Fibroblast of peridontal ligament (primary cell): Measurements from ENCODE around the gene PCDHB14.
"Not testable (repeated sequence)": the region's sequence is repeated elsewhere in the genome, so short reads cannot be mapped to it uniquely, and the experiment has no call there.

ENCODE experiments used
- DNase-seq: peaks from one replicate; pipeline ENCODE4 v3.0.0-alpha.2; 2010; ENCODE audit errors: extremely low read depth

Gene PCDHB14

DNA sequence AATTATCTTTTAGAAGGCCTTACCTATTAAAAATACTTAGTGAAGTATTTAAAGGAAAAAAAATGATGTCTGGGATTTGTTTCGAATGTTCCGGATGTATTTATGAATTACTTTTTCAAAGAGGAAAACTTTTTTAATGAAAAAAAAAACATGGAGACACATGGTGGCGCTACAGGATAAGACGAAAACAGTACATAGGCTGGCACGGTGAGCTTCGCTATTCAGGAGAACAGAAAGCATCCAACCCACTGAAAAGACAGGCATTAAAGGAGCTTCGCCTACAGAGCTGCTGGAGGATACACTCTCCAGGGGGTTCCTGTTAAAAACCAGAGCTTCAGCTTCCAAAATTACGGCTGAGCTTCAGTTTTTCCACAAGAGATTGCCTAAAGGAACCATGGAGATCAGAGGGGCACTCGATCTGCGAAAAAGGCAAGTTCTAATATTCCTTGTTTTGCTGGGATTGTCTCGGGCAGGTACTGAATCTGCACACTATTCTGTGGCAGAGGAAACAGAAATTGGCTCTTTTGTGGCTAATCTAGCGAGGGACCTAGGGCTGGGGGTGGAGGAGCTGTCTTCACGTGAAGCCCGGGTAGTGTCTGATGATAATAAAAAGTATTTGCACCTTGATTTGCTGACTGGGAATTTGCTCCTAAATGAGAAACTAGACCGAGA, at the start of gene PCDHB14:
PCDHB14 (plus strand) TSS at position 232 of the 672 bp plus-strand sequence; CDS start at position 395, 163 bp downstream.
- peak; percentile 45 for DNase-seq

DNA sequence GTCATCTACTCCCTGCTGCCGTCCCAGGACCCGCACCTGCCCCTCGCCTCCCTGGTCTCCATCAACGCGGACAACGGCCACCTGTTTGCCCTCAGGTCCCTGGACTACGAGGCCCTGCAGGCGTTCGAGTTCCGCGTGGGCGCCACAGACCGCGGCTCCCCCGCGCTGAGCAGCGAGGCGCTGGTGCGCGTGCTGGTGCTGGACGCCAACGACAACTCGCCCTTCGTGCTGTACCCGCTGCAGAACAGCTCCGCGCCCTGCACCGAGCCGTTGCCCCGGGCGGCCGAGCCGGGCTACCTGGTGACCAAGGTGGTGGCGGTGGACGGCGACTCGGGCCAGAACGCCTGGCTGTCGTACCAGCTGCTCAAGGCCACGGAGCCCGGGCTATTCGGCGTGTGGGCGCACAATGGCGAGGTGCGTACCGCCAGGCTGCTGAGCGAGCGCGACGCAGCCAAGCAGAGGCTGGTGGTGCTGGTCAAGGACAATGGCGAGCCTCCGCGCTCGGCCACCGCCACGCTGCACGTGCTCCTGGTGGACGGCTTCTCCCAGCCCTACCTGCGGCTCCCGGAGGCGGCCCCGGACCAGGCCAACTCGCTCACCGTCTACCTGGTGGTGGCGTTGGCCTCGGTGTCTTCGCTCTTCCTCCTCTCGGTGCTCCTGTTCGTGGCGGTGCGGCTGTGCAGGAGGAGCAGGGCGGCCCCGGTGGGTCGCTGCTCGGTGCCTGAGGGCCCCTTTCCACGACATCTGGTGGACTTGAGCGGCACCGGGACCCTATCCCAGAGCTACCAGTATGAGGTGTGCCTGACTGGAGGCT, 48.6 kb upstream of the PCDHB14 start:
- not testable (repeated sequence) for DNase-seq

DNA sequence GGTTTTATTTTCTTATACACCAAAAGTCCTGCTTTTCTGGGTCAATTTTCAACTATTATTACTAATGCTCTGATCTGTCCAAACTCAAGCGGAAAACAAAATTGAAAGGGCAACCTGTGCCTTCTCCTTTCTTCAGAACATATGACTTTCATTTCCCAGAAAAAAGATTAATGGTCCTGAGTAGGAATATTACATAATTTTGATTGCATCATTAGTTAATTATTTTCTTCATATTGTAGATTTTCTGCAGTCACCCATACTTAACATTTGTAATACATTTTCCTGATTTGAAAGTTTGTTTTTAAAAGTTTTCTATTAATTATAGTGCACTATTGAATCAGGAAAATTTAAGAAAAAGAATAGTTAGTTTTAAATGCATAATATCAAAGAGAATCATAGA, 47.2 kb upstream of the PCDHB14 start:
- DNase-seq: no peak

DNA sequence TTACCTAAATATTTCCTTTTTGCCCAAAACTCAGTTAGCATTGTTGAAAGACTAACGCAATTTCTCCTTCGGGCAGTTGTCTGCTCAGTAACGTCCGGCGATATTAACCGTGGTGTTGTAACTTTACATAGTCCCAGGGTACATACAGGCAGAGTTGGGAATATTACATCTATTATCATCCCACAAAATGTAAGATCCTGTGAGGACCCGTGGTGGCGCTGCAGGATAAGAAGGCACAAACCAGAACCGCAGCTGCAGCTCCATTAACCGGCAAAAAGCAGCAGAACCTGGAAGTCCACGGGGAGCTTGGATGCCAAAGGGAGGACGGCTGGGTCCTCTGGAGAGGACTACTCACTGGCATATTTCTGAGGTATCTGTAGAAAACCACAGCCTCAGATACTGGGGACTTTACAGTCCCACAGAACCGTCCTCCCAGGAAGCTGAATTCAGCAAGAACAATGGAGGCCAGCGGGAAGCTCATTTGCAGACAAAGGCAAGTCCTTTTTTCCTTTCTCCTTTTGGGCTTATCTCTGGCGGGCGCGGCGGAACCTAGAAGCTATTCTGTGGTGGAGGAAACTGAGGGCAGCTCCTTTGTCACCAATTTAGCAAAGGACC, 45.5 kb upstream of the PCDHB14 start, which contains the start of gene PCDHB8:
PCDHB8 (plus strand) TSS at position 214 of the 615 bp plus-strand sequence; CDS start at position 459, 245 bp downstream.
- not testable (repeated sequence) for DNase-seq

DNA sequence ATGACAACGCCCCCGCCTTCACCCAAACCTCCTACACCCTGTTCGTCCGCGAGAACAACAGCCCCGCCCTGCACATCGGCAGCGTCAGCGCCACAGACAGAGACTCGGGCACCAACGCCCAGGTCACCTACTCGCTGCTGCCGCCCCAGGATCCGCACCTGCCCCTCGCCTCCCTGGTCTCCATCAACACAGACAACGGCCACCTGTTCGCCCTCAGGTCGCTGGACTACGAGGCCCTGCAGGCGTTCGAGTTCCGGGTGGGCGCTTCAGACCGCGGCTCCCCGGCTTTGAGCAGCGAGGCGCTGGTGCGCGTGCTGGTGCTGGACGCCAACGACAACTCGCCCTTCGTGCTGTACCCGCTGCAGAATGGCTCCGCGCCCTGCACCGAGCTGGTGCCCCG, 43.8 kb upstream of the PCDHB14 start:
- DNase-seq: not testable (repeated sequence)

DNA sequence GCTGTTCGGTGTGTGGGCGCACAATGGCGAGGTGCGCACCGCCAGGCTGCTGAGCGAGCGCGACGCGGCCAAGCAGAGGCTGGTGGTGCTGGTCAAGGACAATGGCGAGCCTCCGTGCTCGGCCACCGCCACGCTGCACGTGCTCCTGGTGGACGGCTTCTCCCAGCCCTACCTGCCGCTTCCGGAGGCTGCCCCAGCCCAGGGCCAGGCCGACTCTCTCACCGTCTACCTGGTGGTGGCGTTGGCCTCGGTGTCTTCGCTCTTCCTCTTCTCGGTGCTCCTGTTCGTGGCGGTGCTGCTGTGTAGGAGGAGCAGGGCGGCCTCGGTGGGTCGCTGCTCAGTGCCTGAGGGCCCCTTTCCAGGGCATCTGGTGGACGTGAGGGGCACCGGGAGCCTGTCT, 43.3 kb upstream of the PCDHB14 start:
- DNase-seq: not testable (repeated sequence)

DNA sequence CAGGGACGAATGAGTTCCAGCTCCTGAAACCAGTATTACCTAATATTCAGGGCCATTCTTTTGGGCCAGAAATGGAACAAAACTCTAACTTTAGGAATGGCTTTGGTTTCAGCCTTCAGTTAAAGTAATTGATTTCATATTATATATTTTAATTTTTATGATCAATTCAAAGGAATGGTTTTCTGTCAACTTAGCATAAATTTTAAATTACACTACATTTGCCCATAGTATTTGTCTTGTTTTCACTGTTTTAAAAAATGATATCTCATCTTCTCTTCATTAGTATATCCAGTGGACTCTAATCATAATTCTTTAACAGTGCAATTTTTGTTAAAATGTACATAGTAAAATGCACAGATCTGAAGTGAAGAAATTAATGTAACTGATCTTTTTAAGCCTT, 42.8 kb upstream of the PCDHB14 start:
- no peak for DNase-seq

DNA sequence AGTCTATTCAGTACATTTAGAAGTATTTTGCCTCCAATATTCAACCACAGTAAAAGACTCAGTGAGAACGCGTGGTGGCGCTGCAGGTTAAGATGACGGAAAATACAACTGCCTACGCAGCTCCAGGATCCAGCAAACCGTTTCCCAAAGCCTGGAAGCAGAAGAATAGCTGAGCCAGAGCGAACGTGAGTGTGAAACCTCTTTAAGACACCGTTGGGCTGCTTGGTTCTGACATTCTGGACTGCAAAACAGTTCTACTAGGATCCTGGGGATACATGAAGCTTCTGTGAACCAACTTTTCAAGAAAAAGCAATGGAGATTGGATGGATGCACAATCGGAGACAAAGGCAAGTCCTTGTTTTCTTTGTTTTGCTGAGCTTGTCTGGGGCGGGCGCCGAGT, 40.9 kb upstream of the PCDHB14 start, which contains the start of gene PCDHB16:
PCDHB16 (plus strand) TSS at position 140 of the 400 bp plus-strand sequence; CDS start at position 313, 173 bp downstream.
- DNase-seq: peak; percentile 35

DNA sequence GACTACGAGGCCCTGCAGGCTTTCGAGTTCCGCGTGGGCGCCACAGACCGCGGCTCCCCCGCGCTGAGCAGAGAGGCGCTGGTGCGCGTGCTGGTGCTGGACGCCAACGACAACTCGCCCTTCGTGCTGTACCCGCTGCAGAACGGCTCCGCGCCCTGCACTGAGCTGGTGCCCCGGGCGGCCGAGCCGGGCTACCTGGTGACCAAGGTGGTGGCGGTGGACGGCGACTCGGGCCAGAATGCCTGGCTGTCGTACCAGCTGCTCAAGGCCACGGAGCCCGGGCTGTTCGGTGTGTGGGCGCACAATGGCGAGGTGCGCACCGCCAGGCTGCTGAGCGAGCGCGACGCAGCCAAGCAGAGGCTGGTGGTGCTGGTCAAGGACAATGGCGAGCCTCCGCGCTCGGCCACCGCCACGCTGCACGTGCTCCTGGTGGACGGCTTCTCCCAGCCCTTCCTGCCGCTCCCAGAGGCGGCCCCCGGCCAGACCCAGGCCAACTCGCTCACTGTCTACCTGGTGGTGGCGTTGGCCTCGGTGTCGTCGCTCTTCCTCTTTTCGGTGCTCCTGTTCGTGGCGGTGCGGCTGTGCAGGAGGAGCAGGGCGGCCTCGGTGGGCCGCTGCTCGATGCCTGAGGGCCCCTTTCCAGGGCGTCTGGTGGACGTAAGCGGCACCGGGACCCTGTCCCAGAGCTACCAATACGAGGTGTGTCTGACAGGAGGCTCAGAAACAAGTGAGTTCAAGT, 38.9 kb upstream of the PCDHB14 start:
- DNase-seq: not testable (repeated sequence)

DNA sequence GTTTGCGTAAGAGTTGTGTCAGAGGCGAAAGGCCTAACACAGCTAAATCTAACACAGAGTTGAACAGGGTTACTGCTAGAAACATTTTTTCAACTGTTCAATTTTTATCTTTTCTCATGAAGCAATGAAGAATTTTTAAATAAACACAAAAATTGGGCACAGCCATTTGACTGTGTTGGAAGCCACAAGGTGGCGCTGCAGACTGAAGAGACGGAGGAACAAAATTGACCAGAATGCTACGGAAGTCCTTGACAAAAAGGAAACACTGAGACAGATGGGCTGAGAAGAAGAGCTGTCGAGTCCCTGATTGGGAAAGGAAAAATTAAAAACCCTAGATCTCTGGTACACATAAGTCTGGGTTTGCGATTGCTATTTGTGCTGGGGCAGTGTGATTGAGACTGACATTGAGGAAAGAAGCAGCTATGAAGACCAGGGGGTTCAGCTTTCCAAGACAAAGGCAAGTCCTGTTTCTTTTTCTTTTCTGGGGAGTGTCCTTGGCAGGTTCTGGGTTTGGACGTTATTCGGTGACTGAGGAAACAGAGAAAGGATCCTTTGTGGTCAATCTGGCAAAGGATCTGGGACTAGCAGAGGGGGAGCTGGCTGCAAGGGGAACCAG, 36.1 kb upstream of the PCDHB14 start, which contains the start of gene PCDHB9:
PCDHB9 (plus strand) TSS at position 265 of the 616 bp plus-strand sequence; CDS start at position 423, 158 bp downstream.
- peak; percentile 6 for DNase-seq

DNA sequence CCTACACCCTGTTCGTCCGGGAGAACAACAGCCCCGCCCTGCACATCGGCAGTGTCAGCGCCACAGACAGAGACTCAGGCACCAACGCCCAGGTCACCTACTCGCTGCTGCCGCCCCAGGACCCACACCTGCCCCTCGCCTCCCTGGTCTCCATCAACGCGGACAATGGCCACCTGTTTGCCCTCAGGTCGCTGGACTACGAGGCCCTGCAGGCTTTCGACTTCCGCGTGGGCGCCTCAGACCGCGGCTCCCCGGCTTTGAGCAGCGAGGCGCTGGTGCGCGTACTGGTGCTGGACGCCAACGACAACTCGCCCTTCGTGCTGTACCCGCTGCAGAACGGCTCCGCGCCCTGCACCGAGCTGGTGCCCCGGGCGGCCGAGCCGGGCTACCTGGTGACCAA, 34.5 kb upstream of the PCDHB14 start:
- not testable (repeated sequence) for DNase-seq

DNA sequence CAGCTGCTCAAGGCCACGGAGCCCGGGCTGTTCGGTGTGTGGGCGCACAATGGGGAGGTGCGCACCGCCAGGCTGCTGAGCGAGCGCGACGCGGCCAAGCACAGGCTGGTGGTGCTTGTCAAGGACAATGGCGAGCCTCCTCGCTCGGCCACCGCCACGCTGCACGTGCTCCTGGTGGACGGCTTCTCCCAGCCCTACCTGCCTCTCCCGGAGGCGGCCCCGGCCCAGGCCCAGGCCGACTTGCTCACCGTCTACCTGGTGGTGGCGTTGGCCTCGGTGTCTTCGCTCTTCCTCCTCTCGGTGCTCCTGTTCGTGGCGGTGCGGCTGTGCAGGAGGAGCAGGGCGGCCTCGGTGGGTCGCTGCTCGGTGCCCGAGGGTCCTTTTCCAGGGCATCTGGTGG, 34.0 kb upstream of the PCDHB14 start:
- not testable (repeated sequence) for DNase-seq

DNA sequence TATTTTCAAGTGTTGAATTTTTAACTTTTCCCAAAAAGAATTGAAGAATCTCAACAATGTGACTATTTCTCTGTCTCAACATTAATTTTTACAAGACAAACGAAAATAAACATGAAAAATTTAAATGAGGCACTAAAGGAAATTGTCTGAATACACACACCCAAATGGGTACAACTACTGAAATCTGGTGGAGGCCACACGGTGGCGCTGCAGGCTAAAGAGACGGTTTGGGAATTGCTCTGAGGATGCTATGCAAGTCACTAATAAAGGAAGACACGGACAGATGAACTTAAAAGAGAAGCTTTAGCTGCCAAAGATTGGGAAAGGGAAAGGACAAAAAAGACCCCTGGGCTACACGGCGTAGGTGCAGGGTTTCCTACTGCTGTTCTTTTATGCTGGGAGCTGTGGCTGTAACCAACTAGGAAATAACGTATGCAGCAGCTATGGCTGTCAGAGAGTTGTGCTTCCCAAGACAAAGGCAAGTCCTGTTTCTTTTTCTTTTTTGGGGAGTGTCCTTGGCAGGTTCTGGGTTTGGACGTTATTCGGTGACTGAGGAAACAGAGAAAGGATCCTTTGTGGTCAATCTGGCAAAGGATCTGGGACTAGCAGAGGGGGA, 30.9 kb upstream of the PCDHB14 start, which contains the start of gene PCDHB10:
PCDHB10 (plus strand) TSS at position 244 of the 616 bp plus-strand sequence; CDS start at position 444, 200 bp downstream.
- peak; percentile 6 for DNase-seq

DNA sequence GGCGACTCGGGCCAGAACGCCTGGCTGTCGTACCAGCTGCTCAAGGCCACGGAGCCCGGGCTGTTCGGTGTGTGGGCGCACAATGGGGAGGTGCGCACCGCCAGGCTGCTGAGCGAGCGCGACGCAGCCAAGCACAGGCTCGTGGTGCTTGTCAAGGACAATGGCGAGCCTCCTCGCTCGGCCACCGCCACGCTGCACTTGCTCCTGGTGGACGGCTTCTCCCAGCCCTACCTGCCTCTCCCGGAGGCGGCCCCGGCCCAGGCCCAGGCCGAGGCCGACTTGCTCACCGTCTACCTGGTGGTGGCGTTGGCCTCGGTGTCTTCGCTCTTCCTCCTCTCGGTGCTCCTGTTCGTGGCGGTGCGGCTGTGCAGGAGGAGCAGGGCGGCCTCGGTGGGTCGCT, 28.8 kb upstream of the PCDHB14 start:
- DNase-seq: not testable (repeated sequence)

DNA sequence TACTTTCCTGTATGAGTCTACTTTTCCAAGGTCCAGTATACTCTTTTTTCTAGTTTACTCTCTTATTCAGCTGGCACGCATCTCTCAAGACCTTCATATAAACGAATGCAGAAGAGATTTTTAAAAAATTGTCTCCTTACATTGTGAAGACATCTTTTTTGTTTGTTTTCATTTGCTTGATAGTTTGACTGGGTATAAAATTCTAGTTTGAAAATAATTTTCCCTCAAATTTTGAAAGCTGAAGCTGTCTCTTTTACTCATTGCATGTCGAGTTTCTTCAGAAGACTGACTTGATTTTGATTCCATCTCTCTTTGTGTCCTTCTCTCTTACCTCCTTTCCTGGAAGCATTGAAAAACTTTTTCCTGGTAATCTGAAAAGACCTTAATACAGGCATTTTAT, 26.8 kb upstream of the PCDHB14 start:
- no peak for DNase-seq

DNA sequence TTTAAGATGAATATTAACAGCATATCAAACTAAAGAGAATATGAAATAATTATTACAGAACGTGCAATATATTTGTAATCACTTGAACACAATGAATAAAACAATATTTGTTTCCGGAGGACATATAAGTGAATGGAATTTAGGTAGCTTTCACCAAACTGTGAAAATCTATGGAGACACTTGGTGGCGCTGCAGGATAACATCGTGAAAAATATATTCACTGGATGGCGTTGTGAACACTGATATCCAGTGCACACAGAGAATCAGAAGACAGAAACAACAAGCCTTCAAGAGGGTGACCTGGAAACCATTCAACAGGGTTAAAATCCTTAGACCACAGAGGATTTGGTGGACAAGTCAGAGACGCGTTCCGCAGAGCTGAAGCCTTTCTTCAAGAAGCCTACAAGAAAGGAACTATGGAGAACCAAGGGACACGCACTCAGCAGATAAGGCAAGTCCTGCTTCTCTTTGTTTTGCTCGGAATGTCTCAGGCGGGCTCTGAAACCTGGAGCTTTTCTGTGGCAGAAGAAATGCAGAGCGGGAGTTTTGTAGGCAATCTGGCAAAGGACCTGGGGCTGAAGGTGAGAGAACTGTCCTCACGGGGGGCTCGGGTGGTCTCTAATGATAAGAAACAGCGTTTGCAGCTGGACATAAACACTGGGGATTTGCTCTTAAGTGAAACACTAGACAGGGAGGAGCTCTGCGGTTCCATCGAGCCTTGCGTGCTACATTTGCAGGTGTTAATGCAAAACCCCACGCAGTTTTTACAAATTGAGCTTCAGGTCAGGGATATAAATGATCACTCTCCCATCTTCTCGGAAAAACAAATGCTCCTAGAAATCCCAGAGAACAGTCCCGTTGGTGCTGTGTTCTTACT, 23.5 kb upstream of the PCDHB14 start, which contains the start of gene PCDHB11:
PCDHB11 (plus strand) TSS at position 269 of the 877 bp plus-strand sequence; CDS start at position 417, 148 bp downstream.
- DNase-seq: no peak

DNA sequence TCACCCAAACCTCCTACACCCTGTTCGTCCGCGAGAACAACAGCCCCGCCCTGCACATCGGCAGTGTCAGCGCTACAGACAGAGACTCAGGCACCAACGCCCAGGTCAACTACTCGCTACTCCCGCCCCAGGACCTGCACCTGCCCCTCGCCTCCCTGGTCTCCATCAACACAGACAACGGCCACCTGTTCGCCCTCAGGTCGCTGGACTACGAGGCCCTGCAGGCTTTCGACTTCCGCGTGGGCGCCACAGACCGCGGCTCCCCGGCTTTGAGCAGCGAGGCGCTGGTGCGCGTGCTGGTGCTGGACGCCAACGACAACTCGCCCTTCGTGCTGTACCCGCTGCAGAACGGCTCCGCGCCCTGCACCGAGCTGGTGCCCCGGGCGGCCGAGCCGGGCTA, 22.0 kb upstream of the PCDHB14 start:
- DNase-seq: not testable (repeated sequence)

DNA sequence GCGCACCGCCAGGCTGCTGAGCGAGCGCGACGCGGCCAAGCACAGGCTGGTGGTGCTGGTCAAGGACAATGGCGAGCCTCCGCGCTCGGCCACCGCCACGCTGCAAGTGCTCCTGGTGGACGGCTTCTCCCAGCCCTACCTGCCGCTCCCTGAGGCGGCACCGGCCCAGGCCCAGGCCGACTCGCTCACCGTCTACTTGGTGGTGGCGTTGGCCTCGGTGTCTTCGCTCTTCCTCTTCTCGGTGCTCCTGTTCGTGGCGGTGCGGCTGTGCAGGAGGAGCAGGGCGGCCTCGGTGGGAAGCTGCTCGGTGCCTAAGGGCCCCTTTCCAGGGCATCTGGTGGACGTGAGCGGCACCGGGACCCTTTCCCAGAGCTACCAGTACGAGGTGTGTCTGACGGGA, 21.5 kb upstream of the PCDHB14 start:
- not testable (repeated sequence) for DNase-seq

DNA sequence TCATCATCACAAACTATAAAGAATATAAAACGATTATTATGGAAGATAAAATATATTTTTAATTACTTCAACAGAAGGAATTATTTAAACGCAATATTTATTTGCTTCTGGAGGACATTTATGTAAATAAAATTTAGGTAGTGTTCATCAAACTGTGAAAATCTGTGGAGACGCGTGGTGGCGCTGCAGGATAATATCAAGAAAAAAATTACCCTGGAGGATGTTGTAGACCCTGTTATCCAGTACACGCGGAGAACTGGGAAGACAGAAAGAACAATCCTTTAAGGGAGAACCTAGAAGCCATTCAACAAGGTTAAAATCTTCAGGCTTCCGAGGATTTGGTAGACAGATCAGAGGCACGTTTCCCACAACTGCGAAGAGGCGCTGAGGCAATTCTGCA, 14.7 kb upstream of the PCDHB14 start, which contains the start of gene PCDHB12:
PCDHB12 (plus strand) TSS at position 242 of the 400 bp plus-strand sequence. CDS start 189 bp downstream, outside the sequence.
- DNase-seq: no peak
